Panc1 (cell line): Measurements from ENCODE around the gene RRBP1. TPM values are rescaled to one million over a fixed set of nuclear protein-coding genes. Genes with fewer than 3 reads are reported as not detected.

ENCODE experiments used
- ATAC-seq: fragments of 200-7000 bp; cut with Tn5 transposase; 2 replicates; pipeline ENCODE4 v1.9.1; 2020; ENCODE audit warnings: mild to moderate bottlenecking, moderate library complexity
- Bru-seq: library from RNA; stranded (reverse); fragments of 400-500 nt; gene quantifications from one replicate; lab custom pipeline; 2021; lab: Mats Ljungman, UMichigan
- BruChase-seq, 2 experiments: library from RNA; stranded (reverse); fragments of 400-500 nt; gene quantifications; one replicate each; lab custom pipeline; 2021; lab: Mats Ljungman, UMichigan
- BruUV-seq: library from RNA; stranded (reverse); fragments of 400-500 nt; replicated peaks from 2 replicates; lab custom pipeline; 2021; lab: Mats Ljungman, UMichigan
- CTCF ChIA-PET: fragments of 300-600 bp; sonication (Branson Sonifier 250); formaldehyde crosslinking; loops from one replicate; lab custom pipeline; 2022; ENCODE audit warnings: antibody characterized with exemption; lab: Charles Lee
- POLR2A ChIA-PET: fragments of 300-600 bp; sonication (Branson Sonifier 250); formaldehyde crosslinking; loops from one replicate; lab custom pipeline; 2022; ENCODE audit warnings: antibody characterized with exemption; lab: Charles Lee
- DNase-seq: peaks from one replicate; pipeline ENCODE4 v3.0.0-alpha.2; 2010; ENCODE audit warnings: low read depth, low spot score
- H3K27ac ChIP-seq: 2 replicates; pipeline ENCODE4 v1.5.1; 2011; ENCODE audit warnings: mild to moderate bottlenecking, low read length, inconsistent platforms
- H3K27me3 ChIP-seq: fragments of 200-500 bp; sonication (Bioruptor generic); 2 replicates; pipeline ENCODE4 v1.6.0; 2014; ENCODE audit warnings: low read length, inconsistent platforms; ENCODE audit not compliant: control insufficient read depth, insufficient read depth
- H3K36me3 ChIP-seq: fragments of 200-500 bp; sonication (Bioruptor generic); 2 replicates; pipeline ENCODE4 v1.5.1; 2014; ENCODE audit warnings: inconsistent platforms, mild to moderate bottlenecking, low read length, moderate library complexity; ENCODE audit not compliant: control insufficient read depth, insufficient read depth
- H3K4me1 ChIP-seq: 2 replicates; pipeline ENCODE4 v1.5.1; 2011; ENCODE audit warnings: inconsistent platforms, mild to moderate bottlenecking, low read length, moderate library complexity; ENCODE audit not compliant: control insufficient read depth, insufficient read depth
- H3K4me3 ChIP-seq, 2 experiments: 2 replicates each; pipeline ENCODE4 v1.5.1; 2011 to 2012; ENCODE audit warnings: low read depth in 2 of 2, low read length in 2 of 2, mild to moderate bottlenecking in 2 of 2, inconsistent platforms in 1 of 2, moderate library complexity in 1 of 2
- H3K9me3 ChIP-seq: fragments of 200-500 bp; sonication (Bioruptor generic); 2 replicates; pipeline ENCODE4 v1.5.1; 2014; ENCODE audit warnings: low read depth, mild to moderate bottlenecking, inconsistent platforms, low read length, moderate library complexity; ENCODE audit not compliant: control insufficient read depth, insufficient read depth
- POLR2AphosphoS5 ChIP-seq: IDR thresholded peaks from 2 replicates; pipeline ENCODE4 v1.6.1; 2012; ENCODE audit warnings: mild to moderate bottlenecking, low read depth, low read length, moderate library complexity
- REST ChIP-seq, 2 experiments: IDR thresholded peaks; 2 replicates each; pipeline ENCODE4 v1.6.1; 2011 to 2012; ENCODE audit warnings: low read depth in 2 of 2, control low read depth in 1 of 2, low read length in 1 of 2, mild to moderate bottlenecking in 1 of 2, moderate library complexity in 1 of 2; ENCODE audit not compliant: insufficient read depth in 1 of 2
- SIN3A ChIP-seq: IDR thresholded peaks from 2 replicates; pipeline ENCODE4 v1.6.1; 2012; ENCODE audit warnings: low read depth, mild to moderate bottlenecking, low read length, moderate library complexity, borderline replicate concordance; ENCODE audit not compliant: insufficient read depth
- TCF7L2 ChIP-seq: IDR thresholded peaks from 2 replicates; pipeline ENCODE4 v1.6.1; 2011; ENCODE audit warnings: mild to moderate bottlenecking, low read depth, low read length, inconsistent platforms
- in situ Hi-C: cut with HindIII; loops from 2 replicates; pipeline ENCODE4 v1.10.0; 2016; ENCODE audit warnings: low sequenced_read_pairs, low pct_unique_long_range_greater_than_20kb
- intact Hi-C: fragments of 100-400 bp; cut with micrococcal nuclease; formaldehyde crosslinking; loops from one replicate; pipeline ENCODE4 v1.10.0; 2022; ENCODE audit not compliant: unreplicated experiment
- long read RNA-seq: library from polyadenylated mRNA; unstranded; transcript quantifications from one replicate; pipeline ENCODE4 v2.0.0, GENCODE V29; 2021; ENCODE audit not compliant: unreplicated experiment
- polyA plus RNA-seq: library from polyadenylated mRNA; unstranded; fragments of >200 nt; gene quantifications from one replicate; pipeline ENCODE4 v1.2.1, GENCODE V29; 2012; ENCODE audit warnings: missing spikeins; ENCODE audit not compliant: insufficient read length
- total RNA-seq: library from RNA; stranded (reverse); gene quantifications from one replicate; pipeline ENCODE4 v1.2.1, GENCODE V29; 2021; ENCODE audit not compliant: unreplicated experiment
- TF ChIP-seq, protein P1 (sequence below): fragments of 450-650 bp; IDR thresholded peaks from 2 replicates; pipeline ENCODE4 v1.5.1; 2017; ENCODE audit warnings: mild to moderate bottlenecking

RRBP1 gene
- total RNA-seq: 152 TPM
- 153 TPM for polyA plus RNA-seq
- Bru-seq, nascent RNA: percentile 86 among the genes with signal in this experiment
- percentile 84 among the genes with signal in this experiment for BruChase-seq, experiment 1, labeled RNA remaining after a 2-hour chase
- percentile 87 among the genes with signal in this experiment for BruChase-seq, experiment 2, labeled RNA remaining after a 6-hour chase
- long read RNA-seq, full-length matches to known transcripts: 53 of 241 reads
- long read RNA-seq, partial matches to known transcripts: 106 of 241 reads
- long read RNA-seq, other reads (novel, unspliced or antisense): 82 of 241 reads

DNA sequence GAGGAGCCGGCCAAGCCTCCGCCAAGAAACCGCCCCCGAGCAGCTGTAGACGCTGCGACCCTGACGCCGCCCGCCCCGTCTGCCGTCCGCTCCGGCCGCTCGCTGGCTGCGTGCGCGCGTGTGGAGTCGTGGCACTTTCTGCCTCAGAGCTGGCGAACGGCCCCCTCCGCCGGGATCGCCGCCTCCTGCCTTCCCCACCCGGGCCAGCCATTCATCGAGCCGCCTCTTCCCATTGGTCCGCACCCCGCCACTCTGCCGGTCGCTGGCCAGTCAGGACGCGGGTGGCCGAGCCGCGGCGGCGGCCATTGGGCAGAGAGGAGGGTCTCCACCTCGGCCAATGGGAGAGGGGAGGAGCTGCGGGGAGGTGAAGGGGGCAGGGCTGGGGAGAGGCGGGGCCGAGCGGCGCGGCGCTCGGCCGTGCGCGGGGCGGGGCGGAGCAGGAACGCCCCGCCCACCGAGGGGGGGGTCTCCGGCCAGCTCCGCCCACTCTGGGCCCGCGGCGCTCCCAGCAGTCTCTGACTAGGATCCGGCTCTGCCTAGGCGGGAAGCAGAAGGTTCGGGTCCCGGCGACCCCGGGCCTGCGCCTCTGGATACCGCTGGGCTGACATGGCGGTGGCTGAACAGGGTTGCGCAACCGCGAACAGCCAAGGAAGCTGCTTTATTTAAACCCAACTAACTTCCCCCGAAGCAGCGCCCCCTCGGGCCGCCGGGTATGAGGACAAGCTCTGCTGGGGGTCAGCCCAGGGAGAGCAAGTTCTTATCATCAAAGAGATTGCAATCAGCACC, at the start of gene RRBP1:
Gene RRBP1 (minus strand): TSS at position 140 of the 786 bp plus-strand sequence. CDS start 21,735 bp downstream, outside the sequence.
- CTCF ChIA-PET: interaction anchor here (0.5 to 1.1 kb wide), 12 partner anchors 9 to 1616 kb away, joined by 3 to 10 read pairs (median 4); no protein-coding TSS in a partner anchor
- intact Hi-C loops: loop anchor here (5.0 kb wide), 1 partner anchor 215 kb away; no protein-coding TSS in a partner anchor
- peaks cover 4% of the 10 kb centered on the region for H3K36me3 ChIP-seq
- in situ Hi-C loops: no loop called here
- TF ChIP-seq TCF7L2 (peak; percentile 83; the same call in 1 of the 2 replicates), REST (IDR thresholded peaks at IDR 0.05; ENCODE audit: insufficient read depth in 1 of 2, low read depth in 2 of 2, low read length in 1 of 2) (no peak), POLR2AphosphoS5 (peak; percentile 37; the same call in 1 of the 2 replicates), SIN3A (no peak; the same call in 1 of the 2 replicates)
- TF ChIP-seq, protein P1, sequence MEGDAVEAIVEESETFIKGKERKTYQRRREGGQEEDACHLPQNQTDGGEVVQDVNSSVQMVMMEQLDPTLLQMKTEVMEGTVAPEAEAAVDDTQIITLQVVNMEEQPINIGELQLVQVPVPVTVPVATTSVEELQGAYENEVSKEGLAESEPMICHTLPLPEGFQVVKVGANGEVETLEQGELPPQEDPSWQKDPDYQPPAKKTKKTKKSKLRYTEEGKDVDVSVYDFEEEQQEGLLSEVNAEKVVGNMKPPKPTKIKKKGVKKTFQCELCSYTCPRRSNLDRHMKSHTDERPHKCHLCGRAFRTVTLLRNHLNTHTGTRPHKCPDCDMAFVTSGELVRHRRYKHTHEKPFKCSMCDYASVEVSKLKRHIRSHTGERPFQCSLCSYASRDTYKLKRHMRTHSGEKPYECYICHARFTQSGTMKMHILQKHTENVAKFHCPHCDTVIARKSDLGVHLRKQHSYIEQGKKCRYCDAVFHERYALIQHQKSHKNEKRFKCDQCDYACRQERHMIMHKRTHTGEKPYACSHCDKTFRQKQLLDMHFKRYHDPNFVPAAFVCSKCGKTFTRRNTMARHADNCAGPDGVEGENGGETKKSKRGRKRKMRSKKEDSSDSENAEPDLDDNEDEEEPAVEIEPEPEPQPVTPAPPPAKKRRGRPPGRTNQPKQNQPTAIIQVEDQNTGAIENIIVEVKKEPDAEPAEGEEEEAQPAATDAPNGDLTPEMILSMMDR: peak; percentile 88
- peaks cover 21% of the 10 kb centered on the region for H3K4me1 ChIP-seq
- H3K27me3 ChIP-seq: peaks cover 16% of the 10 kb centered on the region
- H3K27ac ChIP-seq: peak within 1 kb of the TSS; percentile 68
- no peaks in the 10 kb centered on the region for H3K9me3 ChIP-seq
- H3K4me3 ChIP-seq: peak within 1 kb of the TSS; percentile 70 to 83
- no TSS peak for BruUV-seq
- peak; percentile 94 for ATAC-seq
- DNase-seq: peak; percentile 70
- POLR2A ChIA-PET: interaction anchor here (0.6 to 0.7 kb wide), 2 partner anchors 283 to 459 kb away, joined by 10 to 16 read pairs; no protein-coding TSS in a partner anchor

- H3K4me1 ChIP-seq: no peaks in the 10 kb centered on the region
- H3K36me3 ChIP-seq: no peaks in the 10 kb centered on the region
- BruUV-seq: no TSS peak
- DNase-seq (no peak), ATAC-seq (no peak)
- in situ Hi-C loops (no loop called here), intact Hi-C loops (no loop called here)
- H3K27ac ChIP-seq: no peak overlapping the region
- CTCF ChIA-PET: no interaction called here
- TF ChIP-seq POLR2AphosphoS5 (no peak), REST (IDR thresholded peaks at IDR 0.05; ENCODE audit: insufficient read depth in 1 of 2, low read depth in 2 of 2, low read length in 1 of 2) (no peak), SIN3A (no peak), TCF7L2 (no peak)
- TF ChIP-seq, protein P1: no peak
- H3K27me3 ChIP-seq: 0 out of 2 replicates have a peak, but pooled peaks cover 2% of the 10 kb centered on the region
- no peaks in the 10 kb centered on the region for H3K9me3 ChIP-seq
- POLR2A ChIA-PET: no interaction called here
- H3K4me3 ChIP-seq: no peak overlapping the region
Observed at GRCh38 chr20:17731233-17731632, 49.2 kb upstream of the RRBP1 start.
